Stimulated activated CD4-positive, alpha-beta T cell treated with anti-CD3 and anti-CD28 coated beads, Interleukin-12 subunit alpha, Interleukin-12 subunit beta, amount 100 ng/mL, for 48 hours (primary cell): Measurements from ENCODE around the gene IRF8.

Experiments
- DNase-seq, 3 donors: peaks; one replicate each; pipeline ENCODE4 v3.0.0-alpha.2; 2020; ENCODE audit warnings: low read depth in 2 of 3, low spot score in 1 of 3

The IRF8 gene

DNA sequence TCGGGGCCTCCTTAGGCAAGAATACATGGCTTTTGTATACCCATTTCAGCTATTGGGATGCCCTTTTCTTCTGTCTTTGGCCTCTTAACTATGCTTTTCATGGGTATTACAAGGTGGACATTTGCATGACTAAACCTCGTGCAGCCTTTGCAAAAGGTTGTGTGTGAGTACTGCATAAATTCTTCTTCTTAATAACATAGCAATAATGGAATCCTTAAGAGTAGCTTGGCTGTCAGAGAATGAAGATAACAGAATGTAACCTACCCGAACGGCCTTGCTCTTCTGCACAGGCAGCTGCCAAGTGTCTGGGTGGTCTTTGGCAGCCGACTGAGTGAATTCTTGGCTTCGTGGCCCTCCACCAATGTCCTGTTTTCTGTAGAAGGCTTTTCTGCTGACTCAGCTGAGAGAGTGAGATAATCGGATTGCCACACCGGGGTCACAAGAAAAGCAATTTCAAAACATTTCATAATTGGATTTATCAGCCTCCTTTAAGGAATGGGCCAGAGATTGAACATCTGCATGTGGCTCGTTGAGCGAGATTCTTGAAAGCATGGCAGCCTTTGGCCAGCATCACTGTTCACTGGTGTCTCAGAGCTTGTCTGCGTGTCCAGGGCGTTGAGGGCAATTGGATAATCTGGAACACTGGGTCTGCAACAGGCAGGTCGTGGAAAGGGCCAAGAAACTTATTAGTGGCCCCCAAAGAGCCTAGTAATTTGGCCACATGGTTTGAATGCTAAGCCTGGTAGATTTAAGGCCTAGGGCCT is 13.4 kb downstream of the IRF8 start:
- DNase-seq: no peak

DNA sequence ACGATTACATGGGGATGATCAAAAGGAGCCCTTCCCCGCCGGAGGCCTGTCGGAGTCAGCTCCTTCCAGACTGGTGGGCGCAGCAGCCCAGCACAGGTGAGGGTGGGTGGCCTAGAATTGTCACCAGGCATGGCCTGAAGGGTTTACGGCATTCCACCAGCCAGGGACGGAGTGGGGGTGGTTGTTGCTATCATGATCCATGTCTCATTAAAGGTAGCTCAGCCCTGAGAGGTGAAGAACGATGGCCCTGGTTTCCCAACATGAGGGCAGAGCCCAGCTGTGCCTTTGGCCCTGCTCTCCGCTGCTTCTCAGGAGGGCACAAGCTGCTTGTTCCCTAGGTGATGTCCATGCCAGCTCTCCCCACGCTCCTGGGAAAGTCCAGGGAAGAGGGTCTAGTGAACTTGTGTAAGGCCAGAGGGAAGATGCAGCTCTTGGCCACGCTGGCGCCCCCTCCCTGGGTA is 14.2 kb downstream of the IRF8 start:
- no peak for DNase-seq

DNA sequence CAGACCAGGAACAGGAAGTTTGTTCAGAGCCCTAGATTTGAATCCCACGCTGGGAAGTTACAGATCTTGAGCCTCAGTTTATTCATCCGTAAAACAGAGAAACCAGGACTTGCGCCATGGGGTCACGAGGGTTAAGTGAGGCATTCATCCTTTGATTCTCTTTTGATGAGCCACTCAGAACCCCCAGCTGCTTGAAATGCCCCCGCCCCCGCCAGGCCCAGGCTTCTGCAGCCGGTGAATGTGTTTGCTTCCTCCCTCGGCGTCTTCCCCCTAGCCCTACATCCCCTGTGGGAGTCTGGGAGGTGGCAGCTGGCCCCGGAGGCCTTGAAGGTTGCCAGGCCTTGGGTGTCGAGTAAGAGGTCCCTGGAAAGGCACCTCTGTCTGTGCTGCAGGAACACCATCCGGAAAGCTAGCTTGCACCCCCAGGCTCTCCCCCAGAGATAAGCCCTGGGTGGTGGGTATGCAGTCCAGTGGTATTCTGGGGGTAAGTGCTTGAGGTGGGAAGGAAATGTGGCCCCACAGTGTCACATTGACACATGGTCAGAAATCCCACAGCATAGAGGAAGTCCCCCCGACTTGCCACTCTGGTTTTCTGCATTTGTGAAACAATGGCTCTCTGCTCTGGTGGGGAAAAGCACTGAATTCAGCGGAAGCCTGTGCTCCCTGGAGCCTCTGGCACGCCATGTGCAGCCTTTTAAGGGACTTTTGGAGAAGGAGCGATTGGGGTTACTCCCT is 14.9 kb downstream of the IRF8 start:
- DNase-seq: no peak

DNA sequence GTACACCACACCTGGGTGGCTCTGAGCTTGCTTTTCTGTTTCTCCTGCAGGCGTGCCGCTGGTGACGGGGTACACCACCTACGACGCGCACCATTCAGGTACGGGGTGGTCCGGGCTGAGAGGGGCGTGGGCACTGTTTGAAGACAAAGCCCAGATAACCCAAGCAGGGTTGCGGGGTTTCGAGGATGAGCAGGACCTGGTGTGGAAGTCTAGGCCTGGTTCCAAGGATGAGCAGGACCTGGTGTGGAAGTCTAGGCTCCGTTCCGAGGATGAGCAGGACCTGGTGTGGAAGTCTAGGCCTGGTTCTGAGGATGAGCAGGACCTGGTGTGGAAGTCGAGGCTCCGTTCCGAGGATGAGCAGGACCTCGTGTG is 15.4 kb downstream of the IRF8 start:
- DNase-seq: no peak

DNA sequence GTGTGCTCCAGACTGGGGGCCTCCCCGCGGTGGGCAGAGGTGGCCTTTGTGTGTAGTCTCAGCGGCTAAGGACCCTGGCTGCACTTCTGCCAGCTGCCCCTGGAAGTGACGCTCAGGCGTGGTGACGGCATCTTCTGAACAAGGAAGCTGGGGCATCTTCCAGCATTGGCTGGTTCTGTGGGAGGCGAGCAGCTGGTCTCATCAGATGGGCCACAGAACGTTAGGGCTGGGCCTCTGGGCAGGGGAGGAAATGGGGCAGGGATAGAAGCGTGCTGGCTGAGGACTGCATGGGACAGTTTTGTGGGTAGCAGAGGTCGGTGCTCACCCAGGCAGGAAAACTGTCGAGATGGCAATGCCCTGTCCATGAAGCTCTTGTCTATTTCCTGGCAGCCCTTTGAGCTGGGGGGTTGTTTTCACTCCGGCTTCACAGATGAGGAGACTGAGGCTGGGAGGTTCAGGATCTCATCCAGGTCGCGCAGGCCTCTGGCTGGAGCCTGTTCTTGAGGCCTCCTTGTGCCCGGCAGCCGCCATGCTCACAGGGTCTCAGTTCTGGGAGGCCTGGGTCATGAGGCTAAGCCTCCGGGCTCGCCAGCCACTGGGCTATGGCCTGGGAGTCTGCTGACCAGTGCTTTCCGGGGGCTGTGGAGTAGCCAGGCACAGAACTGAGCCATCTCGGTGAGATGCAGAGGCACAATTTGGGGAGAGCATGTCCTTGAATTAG is 16.3 kb downstream of the IRF8 start:
- no peak for DNase-seq

DNA sequence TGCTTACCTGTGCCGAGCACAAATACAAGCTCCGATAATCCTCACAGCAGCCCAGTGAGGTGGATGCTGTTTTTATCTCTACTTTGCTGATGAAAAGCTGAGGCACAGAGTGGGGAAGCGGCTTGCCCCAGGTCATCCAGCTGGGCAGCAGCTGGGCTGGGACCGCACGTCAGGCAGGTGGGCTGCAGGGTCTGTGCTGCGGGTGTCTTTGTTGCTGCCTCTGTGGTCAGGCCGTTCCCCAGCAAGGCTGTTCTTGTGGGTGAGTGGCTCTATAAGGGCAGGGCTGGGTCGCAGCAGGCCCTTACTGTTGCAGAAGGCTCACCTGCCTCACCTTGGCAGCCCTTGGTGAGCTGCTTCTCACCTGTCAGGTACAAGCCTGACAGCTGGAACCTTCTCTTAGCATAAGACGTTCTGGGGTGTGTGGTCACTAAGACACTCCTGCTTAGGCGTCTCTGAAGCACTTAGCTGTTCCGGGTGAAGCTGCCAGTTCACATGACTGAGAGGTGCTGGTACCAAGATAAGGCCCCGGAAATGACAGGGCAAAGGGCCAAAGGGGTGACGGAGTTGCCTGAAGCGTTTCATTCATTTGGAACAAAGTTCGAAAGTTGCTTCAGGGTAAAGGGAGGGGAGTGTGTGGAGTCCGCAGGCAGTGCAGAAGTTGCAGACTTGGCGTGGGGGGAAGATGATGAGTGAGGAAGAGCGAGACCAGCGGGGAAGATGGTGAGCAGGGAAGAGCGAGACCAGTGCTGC is 17.4 kb downstream of the IRF8 start:
- DNase-seq: no peak

DNA sequence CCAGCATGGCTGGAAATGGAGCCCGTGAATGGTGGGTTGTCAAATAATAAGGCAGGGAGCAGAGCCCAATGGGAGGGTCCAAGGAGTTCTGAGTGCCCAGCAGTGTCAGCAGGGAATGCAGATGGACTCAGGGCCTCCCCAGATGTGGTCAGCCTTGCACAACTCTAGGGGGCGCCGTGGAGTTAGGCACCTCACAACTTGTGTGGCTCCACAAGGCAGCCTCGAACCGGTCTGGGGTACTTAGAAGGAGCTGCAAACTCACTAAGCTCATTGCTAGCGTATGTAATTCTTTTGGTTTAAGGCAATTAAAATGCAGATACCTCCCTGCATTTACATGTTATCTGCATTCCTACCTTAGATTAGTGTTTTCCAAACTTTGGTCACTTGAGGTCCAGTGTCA is 18.1 kb downstream of the IRF8 start:
- DNase-seq: no peak

DNA sequence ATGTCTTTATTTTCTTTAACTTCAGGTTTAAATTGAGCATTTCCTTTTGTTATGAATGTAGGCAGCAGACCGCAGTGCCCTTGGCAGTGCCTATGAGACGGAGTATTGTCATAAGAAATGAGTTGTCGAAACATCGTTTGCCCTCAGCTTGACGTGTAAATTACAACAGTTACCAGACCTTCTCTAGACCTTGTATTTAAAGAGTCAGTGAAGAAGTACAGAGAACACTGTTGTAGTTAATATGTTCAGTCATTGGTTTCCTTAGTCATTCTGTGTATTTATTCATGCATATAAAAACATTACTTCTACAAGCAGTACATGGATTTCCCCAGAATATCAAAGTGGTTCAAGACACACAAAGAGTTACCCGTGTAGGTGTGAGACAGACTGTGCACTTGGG is 19.0 kb downstream of the IRF8 start:
- no peak for DNase-seq

DNA sequence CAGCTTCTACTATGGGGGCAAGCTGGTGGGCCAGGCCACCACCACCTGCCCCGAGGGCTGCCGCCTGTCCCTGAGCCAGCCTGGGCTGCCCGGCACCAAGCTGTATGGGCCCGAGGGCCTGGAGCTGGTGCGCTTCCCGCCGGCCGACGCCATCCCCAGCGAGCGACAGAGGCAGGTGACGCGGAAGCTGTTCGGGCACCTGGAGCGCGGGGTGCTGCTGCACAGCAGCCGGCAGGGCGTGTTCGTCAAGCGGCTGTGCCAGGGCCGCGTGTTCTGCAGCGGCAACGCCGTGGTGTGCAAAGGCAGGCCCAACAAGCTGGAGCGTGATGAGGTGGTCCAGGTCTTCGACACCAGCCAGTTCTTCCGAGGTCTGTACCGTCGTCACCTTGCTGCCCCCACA is 19.5 kb downstream of the IRF8 start:
- DNase-seq: no peak

DNA sequence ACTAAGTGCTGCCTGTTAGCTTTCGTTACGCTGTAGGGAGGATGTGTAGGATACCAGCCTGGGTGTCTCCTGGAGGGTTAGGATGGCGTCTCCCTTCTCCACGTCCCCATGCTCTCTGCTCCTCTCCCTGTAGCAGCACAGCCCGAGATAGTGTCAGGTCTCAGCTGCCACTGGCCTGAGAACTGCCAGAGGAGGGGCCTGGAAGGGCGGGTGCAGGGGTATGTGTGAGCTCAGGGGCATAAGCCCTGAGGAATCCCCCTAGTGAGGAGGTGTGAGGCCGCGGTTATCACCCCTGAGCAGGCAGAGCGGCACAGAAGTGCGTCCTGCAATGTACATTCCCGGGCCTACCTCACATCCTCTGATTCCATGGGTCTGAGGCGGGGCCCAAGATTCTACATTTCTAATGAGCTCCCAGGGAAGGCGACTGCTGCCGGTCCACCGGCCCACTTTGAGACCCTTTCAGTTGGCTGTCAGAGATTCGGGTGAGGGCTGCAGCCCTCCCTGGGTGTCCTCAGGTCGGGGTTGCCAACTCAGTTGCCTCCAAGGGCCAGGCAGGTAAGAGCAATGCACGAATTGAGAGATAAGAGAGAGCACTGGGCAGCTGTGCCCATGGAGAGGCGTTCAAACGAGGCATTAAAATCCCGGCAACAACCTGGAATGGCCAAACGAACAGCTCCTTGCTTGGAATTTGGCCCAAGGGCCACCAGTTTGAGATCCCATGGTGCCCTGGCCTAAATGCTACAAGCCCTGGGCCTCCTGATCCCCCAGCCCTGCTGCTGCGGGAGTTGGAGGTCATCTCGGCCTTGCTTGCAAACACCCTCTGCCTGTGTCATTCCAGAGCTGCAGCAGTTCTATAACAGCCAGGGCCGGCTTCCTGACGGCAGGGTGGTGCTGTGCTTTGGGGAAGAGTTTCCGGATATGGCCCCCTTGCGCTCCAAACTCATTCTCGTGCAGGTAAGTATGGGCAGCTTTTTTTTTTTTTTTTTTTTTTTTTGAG is 20.6 kb downstream of the IRF8 start:
- DNase-seq: no peak

DNA sequence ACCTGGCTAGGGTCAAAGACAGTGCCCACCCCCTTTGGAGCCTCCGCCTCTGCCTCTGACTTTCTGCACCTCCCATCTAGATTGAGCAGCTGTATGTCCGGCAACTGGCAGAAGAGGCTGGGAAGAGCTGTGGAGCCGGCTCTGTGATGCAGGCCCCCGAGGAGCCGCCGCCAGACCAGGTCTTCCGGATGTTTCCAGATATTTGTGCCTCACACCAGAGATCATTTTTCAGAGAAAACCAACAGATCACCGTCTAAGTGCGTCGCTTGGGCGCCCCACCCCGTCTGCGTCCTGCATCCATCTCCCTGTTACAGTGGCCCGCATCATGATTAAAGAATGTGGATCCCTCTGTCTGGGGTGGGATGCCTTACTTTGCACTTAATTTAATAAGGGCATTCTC is 22.1 kb downstream of the IRF8 start:
- no peak for DNase-seq

DNA sequence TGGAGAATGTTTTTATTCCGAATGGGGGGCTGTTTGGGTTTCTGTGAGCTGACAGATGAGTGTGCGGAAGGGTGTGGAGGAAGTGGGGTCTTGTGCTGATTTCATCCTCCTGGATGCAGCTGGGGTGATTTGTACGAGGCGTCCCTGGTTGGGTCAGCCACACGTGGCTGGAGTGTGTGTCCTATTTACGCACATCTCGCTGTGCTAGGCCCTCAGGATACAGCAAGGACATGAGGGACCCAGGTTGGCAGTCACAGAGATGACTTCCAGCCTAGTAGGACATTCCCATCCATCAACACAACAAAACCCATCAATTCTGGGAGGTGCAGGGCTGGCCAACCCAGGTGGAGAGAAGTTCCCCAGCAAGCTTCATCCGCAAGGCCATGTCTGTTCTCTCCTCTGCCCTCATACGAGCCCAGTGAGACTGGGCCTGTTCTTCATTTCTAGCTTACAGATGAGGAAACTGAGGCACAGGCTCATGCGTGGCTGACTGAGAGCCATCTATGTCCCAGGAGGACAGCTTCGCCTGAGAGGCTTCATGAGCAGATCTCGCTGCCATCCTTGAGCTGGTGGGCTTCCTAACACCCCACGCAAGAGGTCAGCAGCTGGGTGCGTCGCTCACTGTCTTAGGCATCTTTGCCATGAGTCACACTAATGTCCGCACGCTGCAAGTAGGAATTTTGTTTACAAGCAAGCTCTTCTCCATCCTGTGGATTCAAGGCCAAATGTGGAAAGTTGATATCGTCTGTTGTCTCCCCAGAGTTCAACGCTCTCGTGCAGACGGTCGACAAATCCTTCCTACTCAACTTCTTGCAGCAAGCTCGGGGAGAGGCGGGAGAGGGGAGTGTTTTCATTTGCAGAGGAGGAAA is 24.4 kb downstream of the IRF8 start:
- no peak for DNase-seq

DNA sequence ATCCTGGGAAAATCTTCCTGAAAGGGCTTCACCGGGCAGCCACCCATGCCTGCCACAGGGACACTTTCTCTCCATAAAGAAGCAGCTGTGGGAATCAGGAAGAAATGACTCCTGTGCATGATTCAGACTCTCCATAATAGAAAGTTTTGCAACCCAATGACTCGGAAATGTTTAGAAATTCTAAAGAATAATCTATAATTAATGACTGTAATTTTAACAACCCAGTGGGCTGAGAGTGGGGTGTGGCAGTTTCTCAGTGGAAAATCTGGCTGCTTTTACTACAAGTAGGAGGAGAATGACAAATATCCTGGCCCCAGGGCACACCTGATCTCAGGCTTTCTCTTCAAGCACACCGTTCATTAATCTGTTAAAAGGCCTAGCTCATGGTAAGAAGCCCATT is 25.7 kb downstream of the IRF8 start:
- DNase-seq: peak; percentile 28 to 47 (median 46)

DNA sequence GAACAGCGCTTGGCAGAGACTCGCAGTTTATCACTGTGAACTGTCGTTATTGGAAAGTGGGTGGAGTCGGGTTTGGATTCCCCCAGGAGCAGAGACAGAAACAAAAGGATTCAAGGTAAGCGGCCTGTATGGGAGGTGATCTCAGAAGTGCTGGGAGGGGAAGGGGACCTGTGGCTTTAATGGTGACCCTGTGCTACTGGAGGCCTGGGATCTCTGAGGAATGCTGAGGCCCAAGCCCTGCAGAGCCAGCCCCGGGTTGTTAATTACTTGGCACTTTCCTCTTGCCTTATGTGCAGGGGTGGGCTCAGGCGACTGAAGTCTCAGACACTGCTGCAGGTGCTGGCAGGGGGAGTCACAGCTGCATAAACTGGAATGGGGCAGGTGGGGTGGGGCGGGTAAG is 27.4 kb downstream of the IRF8 start:
- DNase-seq: no peak

DNA sequence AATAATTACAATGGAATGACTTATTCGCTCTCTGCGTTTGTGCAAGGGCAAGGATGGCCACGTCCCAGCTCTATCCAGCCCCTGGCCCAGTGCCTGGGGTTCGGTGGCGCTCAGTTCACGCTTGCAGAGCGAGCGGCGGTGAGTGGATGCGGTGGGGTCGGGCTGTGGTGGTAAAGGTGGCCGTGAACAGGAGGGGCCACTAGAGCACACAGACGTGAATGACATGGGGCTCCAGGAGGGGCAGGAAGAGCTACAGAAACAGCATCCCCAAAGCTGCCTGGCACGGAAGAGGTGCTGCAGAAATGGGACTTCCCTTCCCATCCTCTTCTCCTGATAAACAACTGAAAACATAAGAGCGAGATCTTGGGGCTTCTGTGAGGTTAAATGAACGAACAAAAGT is 28.4 kb downstream of the IRF8 start:
- no peak for DNase-seq

DNA sequence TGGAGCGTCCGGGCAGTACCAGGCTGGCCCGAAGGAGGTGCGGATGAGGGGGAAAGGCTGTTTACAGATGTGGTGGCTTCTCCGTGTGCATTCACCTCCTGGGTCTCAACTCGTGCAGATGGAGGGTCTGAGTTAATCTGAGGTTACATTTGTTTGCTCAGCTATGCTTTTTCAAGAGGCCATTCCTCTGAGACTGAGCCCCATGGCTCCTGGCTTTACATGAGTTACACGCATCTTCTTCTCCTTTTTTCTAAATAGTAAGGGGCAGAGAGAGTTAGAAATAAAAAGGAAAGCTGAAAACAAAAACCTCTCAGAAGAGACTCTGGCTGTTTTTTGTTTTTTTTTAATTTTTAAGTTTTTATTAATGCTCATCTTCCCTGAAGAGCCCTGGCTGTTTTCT is 29.0 kb downstream of the IRF8 start:
- no peak for DNase-seq

DNA sequence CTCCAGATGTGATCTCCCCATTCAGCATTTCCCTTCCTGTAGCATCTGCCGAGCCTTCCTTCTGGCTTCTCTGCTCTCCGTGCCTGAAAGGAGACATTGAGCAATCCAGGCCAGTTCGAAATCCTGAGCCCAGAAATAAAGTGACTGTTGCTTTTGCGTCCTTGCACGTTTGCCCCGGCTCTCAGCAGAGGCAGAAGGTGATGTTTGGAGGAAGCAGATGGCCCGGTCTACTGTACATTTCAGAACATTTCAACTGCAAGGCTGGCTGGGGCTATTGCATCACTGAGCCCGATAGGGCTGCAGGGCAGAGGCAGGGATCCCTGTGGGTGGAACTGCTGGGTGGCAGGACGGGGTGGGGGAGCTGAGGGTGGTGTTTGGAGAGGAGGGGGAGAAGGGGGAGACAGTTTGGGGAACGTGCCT is 29.4 kb downstream of the IRF8 start:
- no peak for DNase-seq

DNA sequence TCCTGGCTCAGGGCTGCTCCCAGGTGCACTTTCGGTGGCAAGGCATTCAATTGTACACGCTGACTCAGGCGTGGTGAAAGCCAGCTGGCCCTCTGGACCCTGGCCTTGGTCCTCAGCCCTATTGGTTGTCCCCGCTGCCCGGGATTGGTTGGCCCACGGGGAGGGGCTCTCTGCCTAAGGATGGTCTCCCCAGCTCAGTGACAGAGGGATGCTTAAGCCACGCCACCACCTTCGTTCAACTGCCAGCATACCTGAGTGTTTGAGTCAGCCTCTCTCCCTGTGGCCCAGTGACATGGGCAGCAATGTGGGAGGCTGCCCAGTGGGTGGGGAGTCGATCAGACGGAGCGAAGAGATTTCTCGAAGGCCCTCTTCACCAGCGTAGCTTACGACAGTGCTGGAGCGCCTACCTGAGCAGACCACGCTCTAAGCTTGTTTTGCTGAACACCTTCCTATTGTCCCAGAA is 30.3 kb downstream of the IRF8 start:
- no peak for DNase-seq

DNA sequence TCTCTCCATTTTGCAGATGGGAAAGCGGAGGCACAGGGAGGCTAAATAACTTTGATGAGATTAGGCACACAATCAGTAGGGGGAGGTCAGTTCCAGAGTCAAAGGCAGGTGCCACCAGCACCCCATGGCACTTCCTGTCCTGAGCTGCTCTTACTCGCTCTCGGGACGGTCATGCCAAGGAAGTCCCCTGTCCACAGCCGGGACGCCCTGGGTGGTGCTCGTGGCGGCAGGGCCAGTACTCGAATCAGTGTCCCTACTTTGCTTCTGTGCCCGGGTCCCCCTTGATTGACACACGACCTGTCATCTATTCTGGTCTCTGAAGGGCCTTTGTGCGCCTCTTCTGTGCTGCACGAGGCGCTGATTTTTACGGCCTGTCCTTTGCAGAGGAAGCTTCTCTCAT is 31.3 kb downstream of the IRF8 start:
- no peak for DNase-seq
